ENCODE results near the gene CRACDL.

The CRACDL gene

DNA sequence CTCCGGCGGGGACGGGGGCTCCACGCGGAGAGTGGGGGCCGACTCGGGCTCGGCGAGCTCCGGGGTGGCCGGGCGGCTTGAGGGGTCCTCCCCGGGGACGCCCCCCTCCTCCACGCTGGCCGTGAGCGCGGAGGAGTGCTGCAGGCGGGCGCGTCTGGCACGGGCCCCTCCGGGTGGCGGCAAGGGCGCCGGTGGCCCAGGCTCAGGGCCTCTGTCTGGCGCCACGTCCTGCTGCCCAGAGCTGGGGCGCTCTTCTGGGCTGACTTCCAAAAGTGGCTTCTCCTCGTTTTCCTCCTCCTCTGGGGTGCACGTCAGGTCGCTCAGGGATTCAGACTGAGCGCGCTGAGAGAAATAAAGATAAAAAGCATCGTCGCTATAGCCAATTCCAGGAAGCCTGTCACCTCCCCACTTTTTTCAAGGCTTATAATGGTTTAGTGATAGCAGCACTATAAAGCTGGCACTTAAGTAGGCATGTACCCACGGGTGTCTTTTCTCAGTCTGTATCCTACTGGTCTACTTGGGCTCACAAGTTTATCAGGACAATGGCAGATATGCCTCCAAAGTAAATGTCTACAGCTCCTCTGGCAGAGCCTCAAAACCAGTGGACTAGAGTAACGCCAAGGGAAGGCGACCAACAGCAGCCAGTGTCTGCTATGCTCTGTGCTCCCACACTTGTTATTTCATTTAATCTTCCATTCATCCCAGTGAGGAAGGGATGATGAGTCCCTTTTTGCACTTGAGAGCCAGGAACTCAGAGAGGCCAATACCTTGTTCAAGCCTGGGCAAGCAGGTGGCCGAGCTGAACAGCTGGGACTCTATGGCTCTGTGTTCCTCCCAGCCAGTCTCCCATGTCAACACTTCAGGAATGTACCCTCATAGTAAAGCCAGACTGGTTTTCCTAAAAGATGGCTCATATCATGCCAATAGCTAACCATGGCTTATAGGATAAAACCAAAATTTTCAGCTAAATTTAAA is 112.5 kb downstream of the CRACDL start:
- TF ChIP-seq, protein P1, sequence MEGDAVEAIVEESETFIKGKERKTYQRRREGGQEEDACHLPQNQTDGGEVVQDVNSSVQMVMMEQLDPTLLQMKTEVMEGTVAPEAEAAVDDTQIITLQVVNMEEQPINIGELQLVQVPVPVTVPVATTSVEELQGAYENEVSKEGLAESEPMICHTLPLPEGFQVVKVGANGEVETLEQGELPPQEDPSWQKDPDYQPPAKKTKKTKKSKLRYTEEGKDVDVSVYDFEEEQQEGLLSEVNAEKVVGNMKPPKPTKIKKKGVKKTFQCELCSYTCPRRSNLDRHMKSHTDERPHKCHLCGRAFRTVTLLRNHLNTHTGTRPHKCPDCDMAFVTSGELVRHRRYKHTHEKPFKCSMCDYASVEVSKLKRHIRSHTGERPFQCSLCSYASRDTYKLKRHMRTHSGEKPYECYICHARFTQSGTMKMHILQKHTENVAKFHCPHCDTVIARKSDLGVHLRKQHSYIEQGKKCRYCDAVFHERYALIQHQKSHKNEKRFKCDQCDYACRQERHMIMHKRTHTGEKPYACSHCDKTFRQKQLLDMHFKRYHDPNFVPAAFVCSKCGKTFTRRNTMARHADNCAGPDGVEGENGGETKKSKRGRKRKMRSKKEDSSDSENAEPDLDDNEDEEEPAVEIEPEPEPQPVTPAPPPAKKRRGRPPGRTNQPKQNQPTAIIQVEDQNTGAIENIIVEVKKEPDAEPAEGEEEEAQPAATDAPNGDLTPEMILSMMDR (IDR thresholded peaks at IDR 0.05; ENCODE audit: low read depth, low read length, missing control alignments) = no peak
- H3K4me3 ChIP-seq (replicated peaks; ENCODE audit: low read depth, low read length) = no peak overlapping the region

DNA sequence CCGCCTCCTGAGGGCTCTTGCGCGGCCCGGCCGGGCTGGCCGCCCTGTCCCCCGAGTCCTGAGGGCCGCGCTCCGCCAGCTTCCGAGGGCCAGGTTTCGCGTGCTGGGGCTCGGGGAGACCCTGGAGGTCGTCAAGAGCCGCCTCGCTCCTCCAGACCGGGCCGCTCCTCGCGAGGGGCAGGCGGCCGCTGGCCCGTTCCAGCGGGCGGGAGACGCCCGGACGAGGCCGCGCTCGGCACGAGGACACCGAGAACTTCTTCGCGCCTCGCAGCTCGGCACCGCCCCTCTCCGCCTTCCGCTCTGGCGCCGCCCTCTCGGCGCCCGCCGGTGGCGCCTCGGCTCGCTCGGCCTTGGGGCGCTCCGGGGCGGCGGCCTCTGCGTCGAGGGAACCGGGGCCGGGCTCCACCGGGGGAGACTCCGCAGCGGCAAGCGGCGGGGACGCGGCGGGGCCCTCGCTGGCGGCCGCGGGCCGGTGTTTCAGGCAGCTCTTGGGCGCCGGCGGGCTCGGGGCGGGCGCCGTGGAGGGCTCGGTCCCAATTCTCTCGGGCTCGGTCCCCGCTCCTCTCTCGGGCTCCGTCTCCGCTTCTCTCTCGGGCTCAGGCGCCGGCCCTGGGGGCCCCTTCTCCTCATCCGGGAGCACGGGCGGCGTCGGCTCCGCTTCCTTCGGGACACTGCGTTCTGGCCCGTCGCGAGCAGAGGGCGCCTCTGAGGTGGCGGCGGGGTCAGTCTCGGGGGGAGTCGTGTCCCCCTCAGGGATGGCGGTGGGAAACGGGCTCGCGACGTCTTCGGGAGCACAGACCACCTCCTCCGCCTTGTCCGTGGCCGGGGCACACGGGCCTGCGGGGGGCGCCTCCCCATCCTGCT is 113.5 kb downstream of the CRACDL start:
- no peak overlapping the region for H3K4me3 ChIP-seq (replicated peaks; ENCODE audit: low read depth, low read length)
- DNase-seq (ENCODE audit: extremely low read depth, low read depth) = no peak
- TF ChIP-seq, protein P1 (IDR thresholded peaks at IDR 0.05; ENCODE audit: low read depth, low read length, missing control alignments) = no peak

More for the DNA sequence above, 112.5 kb downstream of the CRACDL start:
- DNase-seq (ENCODE audit: extremely low read depth, low read depth) = no peak

DNA sequence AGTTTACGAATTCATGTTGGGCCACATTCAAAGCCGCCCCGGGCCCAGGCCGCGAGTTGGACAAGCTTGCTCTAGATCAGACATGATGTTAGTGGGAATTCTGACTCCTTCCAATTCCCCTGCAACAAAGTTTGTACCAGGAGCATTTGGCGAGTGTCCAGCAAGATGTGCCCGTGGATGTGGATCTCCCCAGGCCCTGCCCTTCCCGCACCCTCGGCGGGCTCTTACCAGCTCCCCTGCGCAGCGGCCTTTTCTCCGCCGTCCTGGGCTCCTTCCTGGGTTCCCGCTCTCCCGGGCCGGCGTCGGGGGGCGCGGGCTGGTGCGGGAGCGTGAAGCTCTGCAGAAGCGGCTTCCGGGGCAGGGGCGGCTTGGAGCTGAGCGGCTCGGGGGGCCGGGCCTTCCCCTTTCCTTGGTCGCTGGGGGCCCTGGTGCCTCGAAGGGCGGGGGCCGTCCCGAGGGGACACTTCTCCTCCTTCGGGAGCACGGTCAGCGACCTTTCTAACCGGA is 114.3 kb downstream of the CRACDL start:
- TF ChIP-seq, protein P1 (IDR thresholded peaks at IDR 0.05; ENCODE audit: low read depth, low read length, missing control alignments) = no peak
- no peak overlapping the region for H3K4me3 ChIP-seq (replicated peaks; ENCODE audit: low read depth, low read length)
- no peak for DNase-seq (ENCODE audit: extremely low read depth, low read depth)

DNA sequence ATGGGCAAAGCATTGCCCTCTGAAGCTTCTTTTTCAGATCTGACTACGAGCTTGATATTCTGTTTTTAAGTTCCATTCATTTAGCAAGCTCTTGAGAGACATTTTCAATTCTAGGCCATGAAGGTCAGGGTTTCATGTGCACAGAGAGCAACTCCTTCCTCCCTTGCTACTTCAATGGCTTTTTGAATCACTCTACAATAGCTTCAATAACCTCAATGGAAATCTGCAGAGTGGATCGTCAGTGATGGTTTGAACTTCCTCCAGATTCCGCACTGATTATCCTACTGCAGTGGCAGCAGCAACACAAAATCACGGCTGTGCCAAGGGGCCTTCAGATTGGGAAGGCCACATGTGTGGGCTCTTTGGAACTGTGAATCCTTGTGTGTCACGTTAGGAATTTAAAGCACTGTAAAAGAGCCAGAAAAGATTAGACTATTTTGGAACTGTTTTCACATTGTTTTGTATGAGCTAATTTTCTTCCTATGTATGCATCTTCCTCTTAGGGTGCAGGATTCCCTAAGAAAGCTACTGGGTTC is 116.7 kb downstream of the CRACDL start:
- TF ChIP-seq, protein P1 (IDR thresholded peaks at IDR 0.05; ENCODE audit: low read depth, low read length, missing control alignments) = no peak
- no peak for DNase-seq (ENCODE audit: extremely low read depth, low read depth)
- no peak overlapping the region for H3K4me3 ChIP-seq (replicated peaks; ENCODE audit: low read depth, low read length)

DNA sequence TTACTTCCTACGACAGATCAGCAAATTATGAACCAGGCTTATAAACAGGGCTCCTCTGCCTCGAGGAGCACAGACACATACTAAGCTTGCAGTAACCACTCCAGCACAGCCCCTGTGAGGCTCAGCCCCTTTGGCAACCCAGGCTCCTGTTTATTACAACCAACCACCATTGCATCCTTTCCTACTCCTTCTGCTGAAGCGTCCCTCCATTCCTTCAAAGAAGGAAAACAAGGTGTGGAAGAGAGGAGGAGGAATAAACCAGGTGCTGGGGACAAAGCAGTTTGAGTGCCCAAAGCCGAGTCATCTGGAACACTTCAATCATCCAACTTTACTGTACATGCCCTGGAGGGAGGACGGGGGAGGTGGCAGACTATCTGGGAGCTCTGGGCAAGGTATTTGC is 117.9 kb downstream of the CRACDL start:
- no peak overlapping the region for H3K4me3 ChIP-seq (replicated peaks; ENCODE audit: low read depth, low read length)
- DNase-seq (ENCODE audit: extremely low read depth, low read depth) = no peak
- TF ChIP-seq, protein P1 (IDR thresholded peaks at IDR 0.05; ENCODE audit: low read depth, low read length, missing control alignments) = no peak

DNA sequence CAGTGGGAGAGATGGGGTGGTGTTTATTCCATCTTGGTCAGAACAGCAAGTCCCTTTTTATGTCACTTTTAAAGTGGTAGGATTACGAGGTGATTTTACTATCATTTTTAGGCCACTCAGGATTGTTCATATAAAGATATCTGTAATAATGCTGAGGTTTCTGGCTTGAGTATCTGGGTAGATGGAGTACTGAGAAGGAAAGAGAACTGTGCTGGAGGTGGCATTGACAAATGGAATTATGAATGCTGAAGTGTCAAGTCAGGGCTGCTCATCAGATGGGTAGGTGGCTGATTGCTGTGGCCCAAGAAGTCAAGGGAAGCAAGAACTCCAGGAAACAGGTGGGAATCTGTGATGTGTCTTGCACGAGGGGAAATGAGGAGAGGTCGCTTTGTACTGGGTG is 119.7 kb downstream of the CRACDL start:
- TF ChIP-seq, protein P1 (IDR thresholded peaks at IDR 0.05; ENCODE audit: low read depth, low read length, missing control alignments) = no peak
- DNase-seq (ENCODE audit: extremely low read depth, low read depth) = no peak
- no peak overlapping the region for H3K4me3 ChIP-seq (replicated peaks; ENCODE audit: low read depth, low read length)
